Measurements from ENCODE around the gene TMEM94.
"Not testable (repeated sequence)": the region's sequence is repeated elsewhere in the genome, so short reads cannot be mapped to it uniquely, and the experiment has no call there.

Gene TMEM94

DNA sequence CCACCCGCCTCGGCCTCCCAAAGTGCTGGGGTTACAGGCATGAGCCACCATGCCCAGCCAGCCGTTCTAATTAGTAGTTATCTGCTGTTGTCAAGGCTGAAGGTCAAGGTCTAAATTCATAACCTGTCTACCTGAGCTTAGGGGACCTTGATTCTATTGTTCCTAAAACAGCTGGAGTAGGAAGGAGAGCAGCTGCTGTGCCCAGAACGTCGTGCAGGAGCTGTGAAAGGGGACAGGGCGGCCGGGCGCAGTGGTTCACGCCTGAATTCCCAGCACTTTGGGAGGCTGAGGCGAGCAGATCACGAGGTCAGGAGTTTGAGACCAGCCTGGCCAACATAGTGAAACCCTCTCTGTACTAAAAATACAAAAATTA lies 21.0 kb downstream of the TMEM94 start:
- DNase-seq (ENCODE audit: low read depth), result not testable (repeated sequence)

- DNase-seq (ENCODE audit: low read depth), result no peak
Observed at GRCh38 chr17:75478508-75478907, 22.1 kb downstream of the TMEM94 start.

DNA sequence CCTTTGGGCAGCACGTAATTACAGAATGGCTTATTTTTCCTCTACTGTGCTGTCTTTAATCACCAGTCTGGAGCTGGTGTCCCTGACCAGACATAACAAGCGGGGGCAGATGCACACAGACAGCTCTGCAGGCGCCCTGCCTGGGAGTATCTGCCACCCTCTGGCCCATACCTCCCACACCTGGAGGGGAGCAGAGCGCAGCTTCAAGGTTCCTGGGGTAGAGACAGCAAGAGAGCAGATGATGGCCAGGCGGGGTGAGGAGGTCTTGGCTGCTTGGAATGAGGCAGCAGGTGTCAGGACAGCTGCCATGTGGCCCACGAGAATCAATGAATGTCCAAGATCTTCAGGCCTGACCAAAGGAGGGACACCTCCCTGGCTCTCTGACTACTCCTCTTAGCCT lies 23.8 kb downstream of the TMEM94 start:
- no peak for DNase-seq (ENCODE audit: low read depth)

DNA sequence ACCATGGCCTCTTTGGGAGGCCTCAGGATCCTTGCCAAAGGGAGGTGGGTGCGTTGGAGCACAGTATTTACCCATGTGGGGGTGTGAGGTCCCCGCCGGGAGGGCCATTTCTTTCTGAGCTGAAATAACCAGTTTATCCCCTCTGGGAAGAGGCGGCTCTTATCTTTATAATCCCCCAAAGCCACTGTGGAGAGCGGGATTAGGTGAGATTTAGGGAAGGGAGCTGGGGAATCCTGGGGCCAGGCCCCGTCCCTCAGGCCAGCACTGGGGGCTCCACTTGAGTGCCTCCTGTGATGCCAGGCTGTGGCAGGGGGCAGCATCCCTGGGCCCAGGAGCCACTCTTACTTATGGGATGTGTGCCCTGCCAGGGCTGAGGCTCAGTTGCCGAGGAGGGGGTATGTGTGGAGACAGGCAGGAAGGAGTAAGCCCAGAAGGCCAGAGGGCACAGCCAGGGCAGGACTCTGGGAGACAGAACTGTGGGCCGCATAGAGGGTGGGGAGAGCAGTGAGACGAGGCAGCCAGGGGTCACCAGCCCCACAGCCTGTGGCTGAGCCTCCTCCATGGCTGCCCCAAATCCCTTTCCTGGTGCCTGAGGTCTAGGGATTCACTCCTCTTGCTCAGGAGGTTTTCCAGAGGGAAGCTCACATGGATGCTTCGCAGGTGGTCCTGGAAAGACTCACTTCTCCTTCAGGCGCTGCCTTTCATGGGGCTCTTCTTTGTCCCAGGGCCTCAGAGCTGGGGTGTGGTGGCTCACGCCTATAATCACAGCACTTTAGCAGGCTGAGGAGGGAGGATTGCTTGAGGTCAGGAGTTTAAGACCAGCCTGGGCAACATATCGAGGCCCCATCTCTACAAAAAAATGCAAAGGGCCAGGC lies 25.0 kb downstream of the TMEM94 start:
- no peak for DNase-seq (ENCODE audit: low read depth)

GRCh38 chr17:75482098-75482942 lies 25.9 kb downstream of the TMEM94 start:
- no peak for DNase-seq (ENCODE audit: low read depth)

DNA sequence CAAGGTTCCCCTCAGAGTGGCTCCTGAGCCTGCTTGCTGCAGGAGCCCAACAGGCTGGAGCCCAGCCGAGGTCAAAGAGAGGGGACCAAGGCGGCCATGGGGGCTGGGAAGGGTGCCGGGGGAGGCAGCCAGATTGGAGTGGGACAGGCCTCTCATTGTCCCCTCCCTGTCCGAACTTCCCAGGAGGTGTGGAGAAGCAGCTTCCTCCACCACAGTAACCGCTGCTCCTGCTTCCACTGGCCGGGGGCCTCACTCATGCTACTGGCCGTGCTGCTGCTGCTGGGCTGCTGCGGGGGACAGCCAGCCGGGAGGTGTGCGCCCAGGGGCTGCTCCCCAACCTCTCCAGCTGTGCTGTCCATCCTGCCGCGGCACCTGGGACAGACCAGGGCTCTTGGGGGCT lies 29.3 kb downstream of the TMEM94 start:
- DNase-seq (ENCODE audit: low read depth), result no peak

DNA sequence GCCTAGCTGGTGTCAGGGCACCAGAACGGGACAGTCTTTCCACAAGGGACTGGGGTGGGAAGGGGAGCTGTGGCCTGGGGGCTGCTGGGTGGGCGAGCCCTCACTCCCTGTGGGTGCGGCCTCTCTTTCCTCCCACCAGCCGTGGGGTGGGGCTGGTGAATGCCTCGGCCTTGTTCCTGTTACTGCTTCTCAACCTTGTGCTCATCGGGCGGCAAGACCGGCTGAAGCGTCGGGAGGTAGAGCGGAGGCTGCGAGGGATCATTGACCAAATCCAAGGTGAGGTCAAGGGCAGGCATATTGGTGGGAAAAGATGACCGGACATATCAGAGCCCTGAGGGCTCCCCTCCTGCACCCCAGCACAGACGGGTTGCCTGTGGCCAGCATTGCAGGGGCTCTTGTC lies 29.7 kb downstream of the TMEM94 start:
- DNase-seq (ENCODE audit: low read depth), result no peak

DNA sequence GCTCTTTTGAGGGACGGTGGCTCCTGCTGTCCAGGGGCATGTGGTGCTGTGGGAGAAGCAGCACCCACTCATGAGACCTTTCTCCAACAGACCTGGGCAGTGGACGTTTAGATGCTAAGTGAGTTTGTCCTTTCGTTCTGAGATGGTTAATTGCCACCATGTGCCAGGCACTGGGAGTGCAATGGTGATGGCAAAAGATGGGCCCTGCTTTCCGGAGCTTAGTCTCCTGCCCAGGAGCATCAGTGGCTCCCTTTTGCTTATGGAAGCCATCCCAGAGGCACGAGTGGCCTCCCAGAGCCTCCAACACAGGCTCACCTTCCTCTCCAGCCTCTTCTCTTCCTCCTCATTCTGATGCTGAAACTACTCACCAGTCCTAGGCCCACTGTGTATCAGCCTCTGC lies 30.5 kb downstream of the TMEM94 start:
- no peak for DNase-seq (ENCODE audit: low read depth)

GRCh38 chr17:75487351-75488070 lies 31.1 kb downstream of the TMEM94 start:
- DNase-seq (ENCODE audit: low read depth), result peak; percentile 24

- no peak for DNase-seq (ENCODE audit: low read depth)
Observed at GRCh38 chr17:75488693-75489510, 32.5 kb downstream of the TMEM94 start.

DNA sequence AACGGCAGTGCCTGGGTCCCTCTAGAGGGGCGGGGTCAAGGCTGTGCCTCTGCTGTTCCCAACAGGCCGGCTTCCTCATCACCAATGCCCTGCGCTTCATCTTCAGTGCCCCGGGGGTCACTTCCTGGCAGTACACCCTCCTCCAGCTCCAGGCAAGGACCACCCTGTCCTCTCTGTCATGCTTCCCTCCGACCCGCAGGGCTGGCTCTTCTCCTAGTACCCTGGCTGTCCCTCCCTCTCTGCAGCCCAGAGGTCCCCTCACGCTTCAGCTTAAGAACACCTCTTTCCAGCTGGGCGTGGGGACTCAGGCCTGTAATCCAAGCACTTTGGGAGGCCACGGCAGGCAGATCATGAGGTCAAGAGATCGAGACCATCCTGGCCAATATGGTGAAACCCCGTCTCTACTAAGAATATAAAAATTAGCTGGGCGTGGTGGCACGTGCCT lies 33.1 kb downstream of the TMEM94 start:
- DNase-seq (ENCODE audit: low read depth), result no peak

DNA sequence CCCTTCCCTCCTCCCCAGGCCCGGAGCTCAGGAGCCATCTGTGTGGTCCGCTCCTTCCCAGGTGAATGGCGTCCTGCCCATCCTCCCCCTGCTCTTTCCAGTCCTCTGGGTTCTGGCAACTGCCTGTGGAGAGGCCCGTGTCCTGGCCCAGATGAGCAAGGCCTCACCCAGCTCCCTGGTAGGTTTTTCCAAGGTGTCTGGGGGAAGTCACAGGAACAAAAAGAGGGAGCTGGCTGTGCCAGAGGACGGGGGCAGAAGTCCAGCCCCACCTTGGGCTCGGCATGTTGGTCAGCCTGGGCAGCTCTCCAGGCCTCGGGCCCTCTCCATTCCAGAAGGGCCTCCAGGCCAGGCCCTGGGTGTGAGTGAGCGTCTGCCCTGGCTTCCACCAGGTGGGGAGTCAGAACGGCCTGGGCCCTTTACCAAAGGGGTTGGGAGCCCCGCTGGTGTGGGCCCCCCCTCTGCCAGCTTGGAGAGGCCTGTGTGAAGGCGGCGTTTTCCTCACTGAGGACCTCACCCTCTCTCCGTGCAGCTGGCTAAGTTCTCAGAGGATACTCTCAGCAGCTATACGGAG lies 33.8 kb downstream of the TMEM94 start:
- DNase-seq (ENCODE audit: low read depth), result no peak

GRCh38 chr17:75490953-75491649 lies 34.7 kb downstream of the TMEM94 start:
- DNase-seq (ENCODE audit: low read depth), result no peak

GRCh38 chr17:75491680-75492079 lies 35.2 kb downstream of the TMEM94 start:
- no peak for DNase-seq (ENCODE audit: low read depth)

- no peak for DNase-seq (ENCODE audit: low read depth)
Observed at GRCh38 chr17:75492555-75493168, 36.2 kb downstream of the TMEM94 start.

- DNase-seq (ENCODE audit: low read depth), result no peak
Observed at GRCh38 chr17:75493476-75494129, 37.2 kb downstream of the TMEM94 start.

GRCh38 chr17:75494326-75494877 lies 38.0 kb downstream of the TMEM94 start:
- DNase-seq (ENCODE audit: low read depth), result no peak

DNA sequence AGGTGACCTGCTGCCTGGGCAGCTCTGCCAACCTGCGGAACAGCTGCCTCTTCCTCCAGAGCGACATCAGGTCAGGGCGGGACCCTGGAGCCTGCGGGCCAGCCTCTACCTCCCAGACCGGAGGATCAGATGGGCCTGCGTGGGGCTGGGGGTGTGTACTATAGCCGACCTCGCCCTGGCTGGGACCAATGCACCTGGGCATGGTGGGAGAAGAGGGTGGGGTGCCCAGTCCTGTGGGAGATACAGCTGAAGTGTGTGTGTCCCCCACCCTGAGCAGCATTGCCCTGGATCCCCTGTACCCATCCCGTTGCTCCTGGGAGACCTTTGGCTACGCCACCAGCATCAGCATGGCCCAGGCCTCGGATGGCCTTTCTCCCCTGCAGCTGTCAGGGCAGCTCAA lies 39.6 kb downstream of the TMEM94 start:
- DNase-seq (ENCODE audit: low read depth), result no peak

GRCh38 chr17:75498039-75498725 lies 41.7 kb downstream of the TMEM94 start:
- no peak for DNase-seq (ENCODE audit: low read depth)

All from activated T-cell treated with anti-CD3 and anti-CD28 coated beads for 1 hour (primary cell).